ENCODE measurements around the gene PLAGL2.

The PLAGL2 gene

GRCh38 chr20:32144898-32145662 is 62.5 kb downstream of the PLAGL2 start:
- DNase-seq = no peak

GRCh38 chr20:32142991-32143390 is 64.6 kb downstream of the PLAGL2 start:
- DNase-seq = no peak
